ENCODE measurements around the gene KLC4. TPM values are rescaled to one million over a fixed set of nuclear protein-coding genes. Genes with fewer than 3 reads are reported as not detected.

Gene KLC4
- total RNA-seq, result 10 to 100 TPM; 19.9 to 50.1 TPM

DNA sequence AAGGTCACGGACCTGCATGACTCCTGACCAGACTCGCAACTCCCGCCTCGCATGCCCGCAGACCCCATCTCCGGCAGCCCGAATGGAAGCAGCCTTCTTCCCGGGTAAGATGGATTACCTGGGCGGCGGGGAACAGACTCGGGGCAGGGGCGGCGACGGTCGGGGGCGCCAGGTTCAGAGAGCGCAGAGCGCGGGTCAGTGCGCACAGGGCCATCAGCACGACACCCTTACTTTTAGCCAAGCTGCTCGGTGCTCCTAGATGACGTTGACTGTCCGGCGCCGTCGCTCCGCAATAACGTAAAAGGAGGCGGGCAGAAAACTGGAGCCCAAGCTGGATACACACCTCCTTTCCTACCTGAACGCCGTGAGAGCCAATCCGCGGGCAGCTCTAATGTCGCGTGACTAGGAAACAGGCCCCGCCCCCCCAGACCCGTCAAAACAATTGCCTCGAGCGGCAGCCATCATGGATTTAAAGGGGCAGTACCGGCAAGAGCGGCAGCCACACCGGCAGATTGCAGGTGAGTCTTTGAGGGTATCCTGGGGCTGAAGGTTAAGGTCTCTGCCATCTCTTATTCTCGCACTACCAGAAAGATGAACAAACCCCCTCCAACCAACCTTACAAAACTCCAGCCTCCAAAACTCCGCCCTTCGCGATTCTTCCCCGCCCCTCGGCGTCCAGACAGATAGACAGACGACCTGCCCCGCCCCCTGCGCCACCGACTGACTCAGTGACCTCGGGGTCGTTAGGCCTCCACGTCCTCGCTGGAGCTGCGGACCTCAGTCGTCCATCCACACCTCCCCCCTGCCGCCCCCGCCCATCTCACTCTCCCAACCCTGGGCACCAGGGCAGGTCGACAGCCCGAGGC, at the start of gene KLC4, which contains the start of gene MRPL2:
Gene KLC4 (plus strand): TSS at position 464 of the 866 bp plus-strand sequence. CDS start 1,705 bp downstream, outside the sequence.
Gene MRPL2 (minus strand): TSS at position 267 of the 866 bp plus-strand sequence. CDS start 53 bp downstream, at position 214.
- DNase-seq (ENCODE audit: low spot score in 2 of 2) (peak; percentile 90 to 97), ATAC-seq (peak; percentile 96 to 97)
- peak within 1 kb of the TSS; percentile 95 to 98 for H3K27ac Mint-ChIP-seq
- H3K9me3 Mint-ChIP-seq, result no peaks in the 10 kb centered on the region
- peaks cover 7 to 11% of the 10 kb centered on the region in 2 donors for H3K36me3 Mint-ChIP-seq

DNA sequence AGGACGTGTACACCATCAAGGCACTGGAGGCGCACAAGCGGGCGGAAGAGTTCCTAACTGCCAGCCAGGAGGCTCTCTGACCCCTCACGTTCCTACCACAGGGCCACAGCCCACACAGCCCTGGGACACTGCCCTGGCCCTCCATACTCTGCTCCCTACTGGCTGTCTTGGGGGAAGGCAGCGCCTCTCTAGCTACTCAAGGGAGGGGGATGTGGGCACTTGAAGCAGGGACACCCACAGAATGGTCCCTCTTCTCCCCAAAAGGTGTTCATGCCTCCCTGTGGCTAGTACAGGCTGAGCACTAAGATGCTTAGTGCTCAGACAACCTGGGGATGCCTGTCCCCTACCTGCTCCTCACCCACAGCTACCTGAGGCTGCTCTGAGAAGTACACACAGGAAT, 48.2 kb upstream of the KLC4 start:
- Mint-ChIP-seq H3K36me3 (peaks cover 13 to 18% of the 10 kb centered on the region in 2 donors), H3K27ac (peak overlapping the region; percentile 77 to 92), H3K9me3 (no peaks in the 10 kb centered on the region)
- no peak for DNase-seq (ENCODE audit: low spot score in 2 of 2)
- ATAC-seq, result no peak

DNA sequence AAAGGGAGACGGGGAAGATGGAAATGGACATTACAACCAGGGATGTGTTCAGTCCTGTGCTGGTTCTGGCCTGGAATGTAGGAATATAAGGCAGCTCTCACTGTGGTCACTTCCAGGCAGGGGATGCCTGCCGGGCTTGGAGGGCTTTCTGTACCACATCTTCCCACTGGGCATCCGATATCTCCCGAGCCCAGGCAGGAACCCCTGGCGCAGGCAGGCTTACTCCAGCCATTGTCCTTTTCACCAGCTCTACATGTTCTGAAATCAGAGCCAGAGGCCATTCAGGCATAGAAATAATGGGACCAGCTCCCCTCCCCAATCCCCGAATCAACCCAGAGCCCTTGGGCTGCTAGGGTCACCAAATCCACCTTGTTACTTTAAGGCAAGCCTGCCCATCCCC, 47.1 kb upstream of the KLC4 start:
- peak overlapping the region; percentile 92 to 98 for H3K27ac Mint-ChIP-seq
- H3K36me3 Mint-ChIP-seq, result peaks cover 13 to 17% of the 10 kb centered on the region in 2 donors
- H3K9me3 Mint-ChIP-seq, result no peaks in the 10 kb centered on the region
- DNase-seq (ENCODE audit: low spot score in 2 of 2) (no peak), ATAC-seq (no peak)

DNA sequence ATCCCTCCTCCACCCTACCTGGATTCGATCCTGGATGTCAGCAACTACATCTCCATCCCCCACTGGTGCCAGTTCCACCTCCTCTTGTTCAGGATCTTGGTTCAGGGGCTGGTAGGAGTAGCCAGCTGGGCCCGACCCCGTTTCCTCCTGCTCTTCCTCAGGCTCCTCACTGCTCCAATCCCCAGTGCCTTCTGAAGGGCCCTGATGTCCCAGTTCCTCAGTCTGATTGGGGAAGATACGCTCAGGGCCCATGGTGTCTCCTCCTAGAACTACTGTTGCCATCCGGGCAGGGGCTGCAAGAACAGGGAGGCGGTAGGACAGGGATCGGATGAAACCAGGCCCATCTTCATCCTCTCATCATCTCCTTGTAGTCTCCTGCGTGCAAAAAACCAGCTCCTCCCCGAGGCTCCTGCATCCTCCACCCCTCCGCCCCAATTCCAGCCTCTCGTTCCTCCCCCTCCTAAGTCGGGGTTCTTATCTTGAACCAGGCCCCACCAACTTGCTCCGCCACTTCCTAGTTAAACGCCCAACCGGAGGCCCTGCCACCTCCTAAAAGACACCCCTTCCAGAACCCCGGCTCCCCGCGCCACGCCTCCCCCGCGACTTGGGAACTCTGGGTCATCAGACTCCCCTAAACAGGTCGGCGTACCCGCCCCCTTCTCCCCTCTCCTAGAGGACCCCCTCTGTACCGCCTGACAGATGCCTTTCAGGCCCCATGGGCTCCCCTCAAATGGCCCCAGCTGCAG, 46.2 kb upstream of the KLC4 start:
- peaks cover 13 to 24% of the 10 kb centered on the region in 2 donors for H3K36me3 Mint-ChIP-seq
- no peaks in the 10 kb centered on the region for H3K9me3 Mint-ChIP-seq
- H3K27ac Mint-ChIP-seq, result peak overlapping the region; percentile 92 to 98
- DNase-seq (ENCODE audit: low spot score in 2 of 2) (no peak), ATAC-seq (peak; percentile 41 to 53)

DNA sequence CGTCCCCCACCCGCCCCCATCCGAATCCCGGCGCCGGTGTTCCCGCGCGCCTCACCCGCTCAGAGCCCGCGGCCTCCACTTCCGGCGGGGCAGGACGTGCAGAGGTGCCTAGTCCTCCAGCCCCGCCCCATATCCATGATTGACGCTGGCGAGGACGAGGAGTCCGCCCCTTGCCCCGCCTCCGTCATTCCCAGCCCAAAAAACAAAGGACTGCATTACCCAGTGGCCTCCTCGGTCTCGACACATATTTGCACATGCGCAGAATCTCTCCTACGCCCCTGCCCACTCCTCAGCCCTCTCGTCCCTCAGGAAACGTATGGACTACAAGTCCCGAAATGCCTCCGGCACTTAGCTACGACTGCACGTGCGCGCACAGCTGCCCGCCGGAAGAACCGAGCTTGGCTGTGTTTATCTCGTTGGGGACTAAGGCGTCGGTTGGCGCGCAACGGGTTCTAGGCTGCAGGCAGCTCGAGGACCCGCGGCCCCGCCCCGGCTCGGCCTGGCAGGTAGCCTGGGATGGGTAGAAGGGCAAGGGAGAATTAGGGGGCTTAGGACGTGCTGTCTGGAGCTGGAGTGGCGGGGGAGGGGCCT, 45.5 kb upstream of the KLC4 start, which contains the start of the genes KLHDC3 and MEA1:
Gene KLHDC3 (plus strand): TSS at position 407 of the 591 bp plus-strand sequence. CDS start 2,944 bp downstream, outside the sequence.
Gene MEA1 (minus strand): TSS at position 104 of the 591 bp plus-strand sequence. CDS start 133 bp downstream, outside the sequence.
- Mint-ChIP-seq H3K9me3 (no peaks in the 10 kb centered on the region), H3K36me3 (peaks cover 13 to 24% of the 10 kb centered on the region in 2 donors), H3K27ac (peak within 1 kb of the TSS; percentile 92 to 98)
- DNase-seq (ENCODE audit: low spot score in 2 of 2) (peak; percentile 99 to 100), ATAC-seq (peak; percentile 93 to 95)

DNA sequence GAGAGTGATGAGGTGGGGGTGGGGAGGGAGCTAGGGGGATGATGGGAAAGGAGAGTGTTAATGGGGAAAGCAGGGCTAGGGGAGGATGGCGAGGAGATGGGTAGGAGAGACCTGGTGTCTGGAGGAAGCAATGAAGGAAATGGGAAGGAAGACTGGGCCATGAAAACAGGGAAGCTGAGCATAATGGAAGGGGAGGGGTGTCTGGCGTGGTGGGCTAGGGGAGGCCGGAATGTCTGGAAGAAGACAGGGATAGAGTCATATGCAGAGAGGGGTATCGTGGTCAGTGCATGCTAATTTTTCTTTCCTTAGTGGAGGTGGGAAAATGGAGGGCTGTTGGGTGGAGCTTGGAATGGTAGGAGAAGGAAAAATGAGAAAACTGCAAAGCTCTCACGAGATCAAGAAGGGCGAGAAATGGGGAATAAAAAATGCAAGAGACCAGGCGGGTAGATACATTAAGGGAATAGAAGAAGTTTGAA, 45.0 kb upstream of the KLC4 start:
- DNase-seq (ENCODE audit: low spot score in 2 of 2), result no peak
- Mint-ChIP-seq H3K36me3 (peaks cover 13 to 24% of the 10 kb centered on the region in 2 donors), H3K27ac (peak overlapping the region; percentile 92 to 98), H3K9me3 (no peaks in the 10 kb centered on the region)
- ATAC-seq, result no peak

DNA sequence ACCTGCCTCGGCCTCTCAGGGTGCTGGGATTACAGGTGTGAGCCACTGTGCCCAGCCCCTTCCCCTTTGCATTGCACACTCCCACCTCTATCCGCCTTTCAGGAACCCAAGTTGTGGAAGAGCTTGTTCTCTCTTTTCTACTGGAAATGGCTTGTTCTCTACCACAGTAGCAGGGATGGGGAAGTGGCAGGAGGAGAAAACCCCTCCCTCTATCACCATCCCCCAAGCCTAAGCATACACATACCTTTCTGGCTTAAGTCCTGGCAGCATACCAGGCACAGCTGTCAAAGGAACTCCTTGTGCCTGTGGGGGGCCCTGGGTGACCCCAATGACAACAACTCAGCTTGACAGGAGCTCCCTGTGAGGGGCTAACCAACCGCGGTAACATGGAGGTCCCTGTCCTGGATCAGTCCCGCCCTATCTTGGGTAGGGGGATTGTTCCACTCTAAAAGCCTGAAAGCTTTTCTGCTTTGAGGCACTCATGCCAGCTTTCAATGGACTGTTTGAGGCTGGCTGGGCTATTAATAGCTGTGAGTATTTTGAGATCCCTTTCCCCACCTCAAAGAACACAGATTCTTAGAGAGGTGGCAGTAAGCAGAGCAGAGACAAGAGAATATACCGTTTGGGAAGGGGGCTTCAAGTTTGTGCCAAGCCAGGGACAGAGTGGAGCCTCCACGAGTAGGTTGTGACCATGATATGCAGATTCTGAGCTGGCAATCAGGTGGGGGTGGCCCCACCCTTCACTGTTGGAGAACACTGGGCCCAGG, 43.1 kb upstream of the KLC4 start:
- H3K27ac Mint-ChIP-seq, result peak overlapping the region in 1 of 2 donors; percentile 70
- ATAC-seq (no peak), DNase-seq (ENCODE audit: low spot score in 2 of 2) (no peak)
- peaks cover 13 to 24% of the 10 kb centered on the region in 2 donors for H3K36me3 Mint-ChIP-seq
- no peaks in the 10 kb centered on the region for H3K9me3 Mint-ChIP-seq

DNA sequence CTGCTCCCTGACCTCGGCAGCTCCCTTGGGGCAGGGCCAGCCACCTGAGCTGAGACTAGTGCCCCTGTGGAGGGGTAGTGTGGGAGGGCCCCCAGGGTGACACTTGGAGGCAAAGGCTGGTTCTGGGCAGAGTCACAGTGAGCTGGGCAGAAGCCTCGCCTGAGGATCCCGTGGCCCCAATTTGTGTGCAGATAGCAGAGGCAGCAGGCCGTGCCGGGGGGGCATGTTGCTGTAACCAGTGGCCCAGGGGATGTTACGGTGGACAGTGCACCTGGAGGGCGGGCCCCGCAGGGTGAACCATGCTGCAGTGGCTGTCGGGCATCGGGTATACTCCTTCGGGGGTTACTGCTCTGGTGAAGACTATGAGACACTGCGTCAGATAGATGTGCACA, 42.5 kb upstream of the KLC4 start:
- no peak for ATAC-seq
- no peak for DNase-seq (ENCODE audit: low spot score in 2 of 2)
- peaks cover 13 to 24% of the 10 kb centered on the region in 2 donors for H3K36me3 Mint-ChIP-seq
- H3K9me3 Mint-ChIP-seq, result no peaks in the 10 kb centered on the region
- peak overlapping the region in 1 of 2 donors; percentile 70 for H3K27ac Mint-ChIP-seq

DNA sequence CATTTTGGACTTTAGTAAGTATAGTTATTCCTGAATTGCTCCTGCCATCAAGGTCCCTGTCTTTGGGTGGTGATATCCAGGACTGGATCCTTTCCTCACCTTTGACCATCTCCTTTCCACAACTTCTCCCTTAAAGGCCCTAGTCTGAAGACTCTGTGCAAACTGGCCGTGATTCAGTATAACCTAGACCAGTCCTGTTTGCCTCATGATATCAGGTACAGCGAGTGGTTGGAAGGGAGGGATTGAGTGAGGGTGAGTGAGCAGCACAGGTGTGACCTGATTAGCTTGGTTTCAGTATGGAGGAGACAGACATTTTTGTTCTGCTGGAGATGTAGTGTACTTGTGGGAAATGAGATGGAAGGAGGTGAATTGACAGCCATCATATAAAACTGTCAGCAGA, 40.3 kb upstream of the KLC4 start:
- no peak for DNase-seq (ENCODE audit: low spot score in 2 of 2)
- no peak for ATAC-seq
- peak overlapping the region in 1 of 2 donors; percentile 46 for H3K27ac Mint-ChIP-seq
- H3K9me3 Mint-ChIP-seq, result no peaks in the 10 kb centered on the region
- H3K36me3 Mint-ChIP-seq, result peaks cover 3 to 6% of the 10 kb centered on the region in 2 donors

DNA sequence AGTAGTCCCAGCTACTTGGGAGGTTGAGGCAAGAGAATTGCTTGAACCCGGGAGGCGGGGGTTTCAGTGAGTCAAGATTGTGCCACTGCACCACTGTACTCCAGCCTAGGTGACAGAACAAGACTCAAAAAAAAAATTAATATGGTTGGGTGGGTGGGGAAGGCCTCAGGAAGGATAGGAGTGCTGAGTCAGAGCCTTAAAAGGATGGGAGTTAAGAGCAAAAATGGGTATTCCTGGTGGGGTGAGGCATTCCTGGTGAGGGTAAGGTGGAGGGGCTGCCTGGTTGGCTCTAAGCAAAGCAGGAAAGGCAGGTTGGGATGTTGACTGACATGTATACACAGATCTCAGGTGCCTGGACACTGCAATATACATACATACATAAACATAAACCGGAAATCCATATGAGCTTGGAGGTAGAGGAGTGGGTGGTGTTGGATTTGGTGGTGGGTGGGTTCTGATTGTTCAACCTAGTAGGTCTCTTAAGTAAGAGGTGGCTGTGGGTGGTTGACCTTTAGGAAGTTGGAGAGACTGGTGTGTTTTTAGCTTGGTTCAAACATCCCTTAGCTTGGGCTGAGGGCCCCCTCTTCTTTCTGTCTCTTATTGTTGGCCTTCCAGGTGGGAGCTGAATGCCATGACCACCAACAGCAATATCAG, 39.3 kb upstream of the KLC4 start:
- DNase-seq (ENCODE audit: low spot score in 2 of 2) (no peak), ATAC-seq (no peak)
- peak overlapping the region; percentile 58 to 86 for H3K27ac Mint-ChIP-seq
- H3K36me3 Mint-ChIP-seq, result peaks cover 6 to 13% of the 10 kb centered on the region in 2 donors
- no peaks in the 10 kb centered on the region for H3K9me3 Mint-ChIP-seq

DNA sequence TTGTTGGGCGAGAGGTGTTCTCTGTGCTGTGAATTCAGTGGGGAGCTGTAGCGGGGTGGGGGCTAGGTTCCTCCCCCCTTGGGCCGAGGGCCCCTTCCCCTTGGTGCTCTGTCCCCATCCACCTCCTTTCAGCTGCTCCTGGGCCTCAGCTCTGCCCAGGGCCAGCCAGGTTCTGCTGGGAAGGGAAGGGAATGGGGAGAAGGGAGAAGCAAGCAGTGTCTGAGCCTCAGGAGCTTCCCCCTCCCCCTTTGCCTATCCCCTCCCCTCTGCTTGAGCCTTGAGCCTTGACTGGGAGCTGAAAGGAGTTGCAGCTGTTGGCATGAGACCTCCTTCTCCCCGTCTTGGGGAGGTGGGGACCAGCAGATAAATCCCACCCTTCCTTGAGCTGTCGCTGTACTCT, 38.6 kb upstream of the KLC4 start:
- H3K36me3 Mint-ChIP-seq, result peaks cover 9 to 13% of the 10 kb centered on the region in 2 donors
- peak overlapping the region in 1 of 2 donors; percentile 86 for H3K27ac Mint-ChIP-seq
- DNase-seq (ENCODE audit: low spot score in 2 of 2) (no peak), ATAC-seq (peak in 1 of 2 donors; percentile 6)
- H3K9me3 Mint-ChIP-seq, result no peaks in the 10 kb centered on the region

DNA sequence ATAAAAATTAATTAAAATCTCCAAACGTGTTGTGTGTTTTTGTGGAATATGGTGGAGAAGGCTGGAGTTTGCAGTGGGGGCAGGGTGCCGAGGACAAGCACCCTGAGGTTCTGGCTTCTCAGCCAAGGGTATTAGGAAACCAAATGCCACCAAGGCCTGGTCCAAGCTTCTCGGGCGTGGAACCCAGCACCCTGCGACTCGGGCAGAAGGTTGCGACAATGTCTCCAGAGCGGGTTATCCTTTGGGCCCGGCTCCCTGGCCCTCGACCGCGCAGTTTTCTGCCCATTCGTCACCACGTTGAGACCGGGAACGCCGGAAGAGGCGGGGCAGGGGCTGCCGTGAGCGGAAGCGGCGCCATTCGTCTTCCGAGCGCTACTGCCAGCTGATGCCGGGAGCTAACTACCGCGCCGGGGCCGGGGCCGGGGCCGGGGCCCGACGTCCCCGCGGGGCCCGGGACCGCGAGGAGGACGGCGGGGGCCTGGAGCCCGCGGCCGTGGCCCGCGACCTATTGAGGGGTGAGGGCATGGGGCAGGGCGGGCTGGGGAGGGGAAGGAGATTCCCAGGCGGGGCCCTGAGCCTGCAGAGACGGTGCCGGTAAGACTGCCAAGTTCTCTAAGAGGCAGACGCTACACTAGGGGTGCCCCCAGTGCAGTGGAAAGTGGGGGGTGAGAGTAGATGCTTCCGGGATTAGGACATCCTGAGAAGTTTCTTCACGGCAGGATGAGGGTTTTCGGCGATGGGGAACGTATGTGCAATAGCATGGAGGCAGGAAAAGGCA, 38.0 kb upstream of the KLC4 start, which contains the start of gene RRP36:
Gene RRP36 (plus strand): TSS at position 354 of the 778 bp plus-strand sequence. CDS start 32 bp downstream, at position 386.
- Mint-ChIP-seq H3K9me3 (no peaks in the 10 kb centered on the region), H3K27ac (peak within 1 kb of the TSS; percentile 86 to 95), H3K36me3 (peaks cover 12 to 13% of the 10 kb centered on the region in 2 donors)
- DNase-seq (ENCODE audit: low spot score in 2 of 2) (peak; percentile 71 to 79), ATAC-seq (peak; percentile 87 to 93)

DNA sequence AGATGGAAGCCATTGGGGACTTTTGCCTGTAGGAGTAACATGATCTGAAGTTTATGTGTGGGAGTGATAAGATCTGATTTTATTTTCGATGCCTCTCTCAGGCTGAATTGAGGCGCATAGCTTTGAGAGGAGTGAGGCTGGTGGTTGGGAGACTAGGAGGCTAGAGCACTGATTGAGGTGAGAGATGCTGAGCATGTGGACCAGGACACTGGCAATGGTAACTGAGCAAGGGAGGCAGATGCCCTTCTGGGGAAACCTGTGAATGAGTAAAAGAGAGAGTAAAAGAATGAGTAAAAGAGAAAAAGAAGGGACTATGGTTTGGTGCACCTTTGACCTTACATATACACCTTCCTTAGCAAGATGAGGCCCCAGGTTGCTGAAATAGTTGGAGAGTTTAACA, 35.0 kb upstream of the KLC4 start:
- peak; percentile 5 to 36 for ATAC-seq
- Mint-ChIP-seq H3K27ac (peak overlapping the region; percentile 9 to 40), H3K9me3 (no peaks in the 10 kb centered on the region), H3K36me3 (peaks cover 6 to 23% of the 10 kb centered on the region in 2 donors)
- no peak for DNase-seq (ENCODE audit: low spot score in 2 of 2)

DNA sequence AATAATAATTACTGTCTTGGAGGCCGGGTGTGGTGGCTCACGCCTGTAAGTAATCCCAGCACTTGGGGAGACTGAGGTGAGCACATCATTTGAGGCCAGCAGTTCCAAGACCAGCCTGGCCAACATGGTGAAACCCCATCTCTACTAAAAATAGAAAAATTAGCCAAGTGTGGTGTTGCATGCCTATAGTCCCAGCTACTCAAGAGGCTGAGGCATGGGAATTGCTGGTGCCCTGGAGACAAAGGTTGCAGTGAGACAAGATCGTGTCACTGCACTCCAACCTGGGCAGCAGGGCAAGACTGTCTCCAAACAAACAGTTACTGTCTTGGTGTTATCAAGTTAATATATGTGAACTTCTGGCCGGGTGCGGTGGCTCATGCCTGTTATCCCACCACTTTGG, 33.1 kb upstream of the KLC4 start:
- no peak for ATAC-seq
- DNase-seq (ENCODE audit: low spot score in 2 of 2), result no peak
- peaks cover 6 to 23% of the 10 kb centered on the region in 2 donors for H3K36me3 Mint-ChIP-seq
- no peaks in the 10 kb centered on the region for H3K9me3 Mint-ChIP-seq
- H3K27ac Mint-ChIP-seq, result peak overlapping the region; percentile 23 to 33

Measured in activated naive CD4-positive, alpha-beta T cell treated with anti-CD3 and anti-CD28 coated beads, Interleukin-2, amount 50 U/mL, for 72 hours (primary cell).